Left lobe of liver (tissue), 2 donors: ENCODE data around the gene MMEL1. TPM values are rescaled to one million over a fixed set of nuclear protein-coding genes. Genes with fewer than 3 reads are reported as not detected.
A peak's percentile ranks its signal among the peaks of the same experiment; 100 is the strongest.

Experiments
- ATAC-seq: fragments of 200-7000 bp; cut with Tn5 transposase; one replicate; pipeline ENCODE4 v1.9.1; 2020; ENCODE audit warnings: mild to moderate bottlenecking, moderate library complexity
- DNase-seq: peaks from one replicate; pipeline ENCODE4 v3.0.0-alpha.2; 2020; ENCODE audit warnings: low spot score
- total RNA-seq: library from RNA; stranded (reverse); gene quantifications from one replicate; pipeline ENCODE4 v1.2.1, GENCODE V29; 2021
- donor health status: DM: no; HTN: no; CAD: no; lungs with moderate emphysema.
- donor health status: DM: no; HTN: yes; CAD: no.

MMEL1 gene
- total RNA-seq, 1 donor from 2014 or later, result not detected

DNA sequence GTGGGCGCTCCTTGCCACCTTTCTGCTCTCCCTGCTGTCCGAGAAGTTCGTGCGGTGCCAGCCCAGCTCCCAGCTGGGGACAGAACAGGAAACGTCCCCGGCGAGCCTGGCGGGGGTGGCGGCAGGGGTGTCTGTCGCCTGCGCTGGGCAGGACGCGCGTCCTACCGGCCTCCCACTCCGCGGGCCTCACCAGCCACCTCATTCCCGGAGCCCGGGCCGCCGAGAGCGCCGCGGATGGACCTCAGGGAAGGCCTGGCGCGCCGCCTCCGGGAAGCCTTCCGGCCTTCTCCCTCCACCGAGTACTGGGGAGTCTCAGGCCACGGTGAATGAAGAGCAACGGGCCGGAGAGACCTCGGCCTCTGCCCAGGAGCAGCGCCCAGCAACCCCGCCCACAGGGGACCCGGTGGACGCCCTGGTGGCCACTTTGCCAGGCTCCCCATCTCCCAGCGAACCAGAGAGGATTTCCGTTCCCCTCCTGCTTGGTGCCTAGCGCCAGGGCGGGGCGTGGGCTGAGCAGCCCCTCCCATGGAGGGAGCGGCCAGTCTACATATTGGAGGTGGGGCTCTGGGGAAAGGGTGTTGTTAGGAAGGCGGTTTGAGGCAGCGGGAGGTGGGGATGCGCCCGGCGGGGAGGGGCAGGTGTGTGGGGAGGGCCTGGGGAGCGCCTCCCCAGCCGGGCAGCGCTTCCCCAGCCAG is 86.2 kb downstream of the MMEL1 start:
- ATAC-seq (peak; percentile 71), DNase-seq (peak; percentile 89)

- ATAC-seq (peak; percentile 63), DNase-seq (peak; percentile 92)
These were observed 86.9 kb downstream of the MMEL1 start for GRCh38 chr1:2545754-2546514.

DNA sequence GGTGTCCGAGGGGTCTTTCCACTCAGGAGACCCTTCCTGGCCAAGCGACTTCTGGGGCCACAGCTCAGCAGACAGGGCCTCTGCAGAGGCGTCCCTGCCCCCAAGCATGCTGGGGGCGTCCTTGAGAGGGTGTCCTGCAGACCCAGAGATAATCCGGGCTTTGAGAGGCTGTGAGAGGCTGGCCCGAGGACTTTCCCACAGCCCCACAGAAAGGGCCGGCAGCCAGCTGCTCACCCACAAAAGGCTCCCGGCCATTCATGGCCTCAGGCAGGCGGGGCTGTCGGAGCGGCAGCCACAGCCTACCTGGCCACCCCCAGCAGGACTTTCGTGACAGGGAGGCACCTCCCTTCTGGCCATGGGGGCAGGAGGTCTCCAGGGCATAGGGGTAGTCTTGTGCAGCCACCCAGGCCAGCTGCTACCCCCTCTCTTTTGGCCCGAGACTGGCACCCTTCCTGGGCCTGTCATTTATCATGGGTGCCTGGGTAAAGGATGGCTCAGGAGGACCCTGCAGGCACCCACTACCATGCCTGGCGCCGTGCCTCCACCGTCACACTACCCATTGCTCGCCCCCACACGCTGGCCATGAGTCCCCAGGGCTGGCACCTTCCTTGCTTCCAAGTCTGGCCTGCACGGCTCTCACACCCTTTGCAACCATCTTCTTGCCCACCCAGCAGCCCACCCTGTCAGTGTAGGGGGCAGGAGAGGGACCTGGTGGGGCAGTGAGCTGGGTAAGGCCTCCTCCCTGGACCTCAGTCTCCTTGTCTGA is 87.8 kb downstream of the MMEL1 start:
- no peak for ATAC-seq

DNA sequence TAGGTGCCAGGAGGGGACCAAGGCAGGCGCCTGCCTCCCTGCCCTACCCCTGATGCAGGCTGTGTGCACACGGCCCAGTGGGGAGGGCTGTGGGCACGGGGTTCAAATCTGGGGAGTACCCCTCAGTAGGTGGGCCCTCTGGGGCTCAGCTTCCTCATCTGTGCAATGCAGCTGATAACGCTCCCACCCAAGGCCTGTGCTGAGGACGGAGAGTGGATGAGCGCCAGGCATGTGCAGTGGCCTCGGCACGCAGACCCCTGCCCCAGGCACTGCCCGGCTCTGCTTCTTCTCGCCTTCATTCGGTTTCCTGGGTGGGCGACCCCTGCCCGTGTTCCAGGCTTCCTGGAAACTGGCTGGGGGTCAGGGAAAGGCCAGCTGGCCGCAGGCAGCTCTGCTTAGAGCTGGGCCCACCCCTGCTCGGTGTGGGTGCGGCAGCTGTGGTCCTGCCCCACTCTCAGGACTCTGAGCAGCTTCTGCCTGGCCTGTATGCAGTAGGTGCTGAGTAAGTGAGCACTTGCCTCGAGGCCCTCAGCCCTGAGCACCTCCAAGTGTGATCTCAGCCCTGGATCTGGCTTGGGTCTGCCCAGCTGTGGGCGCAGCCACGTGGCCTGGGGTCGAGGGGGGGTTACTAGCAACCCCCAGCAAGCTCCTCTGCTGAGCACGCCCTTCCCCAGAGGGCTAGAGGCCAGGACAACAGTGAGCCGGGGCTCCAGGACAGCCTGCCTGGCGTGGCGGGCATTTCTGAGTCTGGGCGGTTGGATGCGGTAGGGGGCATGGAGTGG is 88.5 kb downstream of the MMEL1 start:
- DNase-seq (no peak), ATAC-seq (no peak)

More for the DNA sequence above, 87.8 kb downstream of the MMEL1 start:
- DNase-seq, result no peak

GRCh38 chr1:2543543-2544092 is 89.2 kb downstream of the MMEL1 start:
- DNase-seq, result no peak

GRCh38 chr1:2542246-2542915 is 90.4 kb downstream of the MMEL1 start:
- no peak for ATAC-seq
- no peak for DNase-seq

More at GRCh38 chr1:2543543-2544092, 89.2 kb downstream of the MMEL1 start:
- ATAC-seq, result no peak

DNA sequence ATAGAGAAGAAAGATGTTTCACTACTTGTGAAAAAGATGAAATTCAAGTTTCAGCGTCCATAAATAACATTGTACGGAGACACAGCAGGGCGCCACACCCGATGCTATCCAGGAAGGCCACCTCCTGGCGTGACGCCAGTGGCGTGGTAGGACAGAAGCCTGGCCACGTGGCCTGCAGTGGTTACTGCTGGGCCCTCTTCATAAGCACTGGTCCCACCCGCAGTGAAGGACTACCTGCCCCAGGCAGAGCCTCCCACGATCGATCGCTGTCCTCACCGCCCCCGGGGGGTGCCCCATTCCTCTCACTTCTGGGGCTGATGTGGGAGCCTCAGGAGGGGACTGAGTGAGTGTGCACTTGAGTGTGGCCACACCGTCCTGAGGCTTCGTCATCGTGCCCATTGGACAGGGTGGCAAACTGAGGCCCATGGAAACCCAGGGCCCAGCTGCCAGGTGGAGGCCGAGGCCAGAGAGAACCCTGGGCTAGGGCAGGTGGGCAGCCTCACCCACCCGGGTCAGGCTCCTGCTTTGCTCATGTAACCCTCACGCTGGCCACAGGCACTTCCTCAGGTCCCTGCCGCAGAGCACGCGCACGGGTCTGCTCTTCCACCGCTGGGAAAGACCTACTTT is 91.1 kb downstream of the MMEL1 start:
- DNase-seq (no peak), ATAC-seq (no peak)

- DNase-seq, result no peak
- no peak for ATAC-seq
These were observed 91.9 kb downstream of the MMEL1 start for GRCh38 chr1:2540816-2541492.

Other genes starting within 250 kb of the MMEL1 start
- gene MORN1, start 241.5 kb downstream of the MMEL1 start, total RNA-seq, result 6.7 TPM
- 163 TPM for gene RER1, start 241.2 kb downstream of the MMEL1 start, total RNA-seq
- gene PEX10, start 220.5 kb downstream of the MMEL1 start, total RNA-seq, result 10.3 TPM
- 3.4 TPM for gene PLCH2, start 156.7 kb downstream of the MMEL1 start, total RNA-seq
- gene PANK4, start 106.4 kb downstream of the MMEL1 start, total RNA-seq, result 15.4 TPM
- 0.28 TPM for gene HES5, start 102.8 kb downstream of the MMEL1 start, total RNA-seq
- 48.7 TPM for gene TNFRSF14, start 76.6 kb downstream of the MMEL1 start, total RNA-seq
- 9.9 TPM for gene PRXL2B, start 46.2 kb downstream of the MMEL1 start, total RNA-seq
- gene TTC34, start 168.7 kb upstream of the MMEL1 start, total RNA-seq, result 0.20 TPM